H1 (cell line): Measurements from ENCODE around the gene LAS1L. TPM values are rescaled to one million over a fixed set of nuclear protein-coding genes. Genes with fewer than 3 reads are reported as not detected.

Experiments
- CTCF ChIA-PET: fragments of 300-600 bp; sonication (Branson Sonifier 250); formaldehyde crosslinking; loops from one replicate; lab custom pipeline; 2021; ENCODE audit not compliant: partially characterized antibody; lab: Charles Lee
- POLR2A ChIA-PET: fragments of 300-600 bp; sonication (Branson Sonifier 250); formaldehyde crosslinking; loops from one replicate; lab custom pipeline; 2021; ENCODE audit warnings: inconsistent platforms; ENCODE audit not compliant: partially characterized antibody; lab: Charles Lee
- DNase-seq, 2 experiments: peaks; one replicate each; pipeline versions ENCODE4 v3.0.0 to v3.0.0-alpha.2; 2010 to 2022; ENCODE audit warnings: low spot score in 2 of 2, low read depth in 1 of 2, mixed read lengths in 1 of 2
- FAIRE-seq: peaks from 2 replicates; lab custom pipeline; 2011; peaks lifted over from hg19 to GRCh38; lab: Jason Lieb, UNC
- H2AFZ ChIP-seq: 2 replicates; pipeline ENCODE4 v1.8.1; 2012; ENCODE audit warnings: low read length, inconsistent platforms
- H2AK5ac ChIP-seq: 2 replicates; pipeline ENCODE4 v1.6.1; 2013; ENCODE audit warnings: low read depth, low read length
- H2BK120ac ChIP-seq: replicated peaks from 2 replicates; pipeline ENCODE3; 2013; ENCODE audit warnings: low read depth, low read length, inconsistent platforms
- H2BK12ac ChIP-seq: 2 replicates; pipeline ENCODE4 v1.6.1; 2013; ENCODE audit warnings: low read depth, low read length
- H2BK15ac ChIP-seq: 2 replicates; pipeline ENCODE4 v1.6.1; 2013; ENCODE audit warnings: low read length
- H2BK20ac ChIP-seq: 2 replicates; pipeline ENCODE4 v1.6.1; 2013; ENCODE audit warnings: low read length
- H2BK5ac ChIP-seq: 2 replicates; pipeline ENCODE4 v1.6.1; 2013; ENCODE audit warnings: low read depth, low read length
- H3K14ac ChIP-seq: 2 replicates; pipeline ENCODE4 v1.6.1; 2013; ENCODE audit warnings: inconsistent platforms; ENCODE audit not compliant: insufficient read length
- H3K18ac ChIP-seq: 2 replicates; pipeline ENCODE4 v1.6.1; 2013; ENCODE audit warnings: low read length; ENCODE audit errors: extremely low read depth
- H3K23ac ChIP-seq: 2 replicates; pipeline ENCODE4 v1.6.1; 2013; ENCODE audit warnings: inconsistent platforms; ENCODE audit not compliant: insufficient read length
- H3K23me2 ChIP-seq: 2 replicates; pipeline ENCODE4 v1.6.1; 2013; ENCODE audit warnings: low read depth, low read length
- H3K27ac ChIP-seq: 2 replicates; pipeline ENCODE4 v1.6.1; 2011; ENCODE audit warnings: low read depth, low read length, inconsistent platforms
- H3K27me3 ChIP-seq, 4 experiments: replicated peaks in 1 of 4; 1 replicate in 1 of 4; 2 replicates in 3 of 4; pipeline versions ENCODE4 v1.6.1 to v1.8.1; 2011 to 2013; ENCODE audit warnings: low read length in 3 of 4, mild to moderate bottlenecking in 3 of 4, inconsistent platforms in 2 of 4, mixed read lengths in 2 of 4, moderate library complexity in 1 of 4; ENCODE audit not compliant: control insufficient read depth in 3 of 4, insufficient read depth in 3 of 4; ENCODE audit errors: extremely low read depth in 1 of 4
- H3K36me3 ChIP-seq, 4 experiments: 2 replicates each; pipeline versions ENCODE4 v1.6.1 to v1.8.1; 2011 to 2013; ENCODE audit warnings: mild to moderate bottlenecking in 4 of 4, low read length in 3 of 4, moderate library complexity in 2 of 4, control low read depth in 1 of 4, inconsistent platforms in 1 of 4; ENCODE audit not compliant: insufficient read depth in 4 of 4, control insufficient read depth in 2 of 4
- H3K4ac ChIP-seq: replicated peaks from 2 replicates; pipeline ENCODE3; 2013; ENCODE audit warnings: low read length, low read depth, mixed read lengths, inconsistent platforms; ENCODE audit not compliant: insufficient read length
- H3K4me1 ChIP-seq, 4 experiments: replicated peaks in 1 of 4; 1 replicate in 1 of 4; 2 replicates in 3 of 4; pipeline versions ENCODE4 v1.6.1 to v1.8.1; 2011 to 2013; ENCODE audit warnings: low read length in 3 of 4, inconsistent platforms in 2 of 4, mixed read lengths in 1 of 4; ENCODE audit not compliant: insufficient read depth in 4 of 4, control insufficient read depth in 3 of 4
- H3K4me2 ChIP-seq, 2 experiments: 2 replicates each; pipeline versions ENCODE4 v1.6.1 to v1.8.1; 2011 to 2013; ENCODE audit warnings: low read depth in 2 of 2, low read length in 2 of 2, control low read depth in 1 of 2, inconsistent platforms in 1 of 2, mild to moderate bottlenecking in 1 of 2; ENCODE audit not compliant: insufficient read depth in 1 of 2
- H3K4me3 ChIP-seq, 4 experiments: fragments of 200-600, 300-600 bp in 1 of 4; sonication (generic), shearing (Covaris generic), sonication (Bioruptor Twin) in 1 of 4; 2 replicates each; pipeline versions ENCODE4 v1.5.1 to v1.8.1; 2011 to 2016; ENCODE audit warnings: low read length in 4 of 4, low read depth in 3 of 4, control low read depth in 2 of 4, inconsistent platforms in 2 of 4, mild to moderate bottlenecking in 2 of 4, mixed read lengths in 1 of 4, moderate library complexity in 1 of 4; ENCODE audit not compliant: insufficient read depth in 2 of 4; ENCODE audit errors: extremely low read depth in 1 of 4
- H3K56ac ChIP-seq: replicated peaks from 2 replicates; pipeline ENCODE3; 2013; ENCODE audit warnings: low read depth, mild to moderate bottlenecking, mixed read lengths, low read length, inconsistent platforms; ENCODE audit not compliant: insufficient read length
- H3K79me1 ChIP-seq: 2 replicates; pipeline ENCODE4 v1.6.1; 2013; ENCODE audit warnings: low read depth, low read length, control low read depth
- H3K79me2 ChIP-seq, 2 experiments: 2 replicates each; pipeline versions ENCODE4 v1.6.1 to v1.8.1; 2012 to 2013; ENCODE audit warnings: low read length in 2 of 2, mild to moderate bottlenecking in 2 of 2, inconsistent platforms in 1 of 2; ENCODE audit not compliant: insufficient read depth in 2 of 2, control insufficient read depth in 1 of 2
- H3K9ac ChIP-seq, 4 experiments: replicated peaks in 1 of 4; 1 replicate in 1 of 4; 2 replicates in 3 of 4; pipeline versions ENCODE4 v1.6.1 to v1.8.1; 2011 to 2013; ENCODE audit warnings: low read depth in 3 of 4, low read length in 3 of 4, control low read depth in 2 of 4, mild to moderate bottlenecking in 2 of 4, moderate library complexity in 2 of 4, inconsistent platforms in 1 of 4; ENCODE audit errors: extremely low read depth in 1 of 4
- H3K9me3 ChIP-seq, 2 experiments: 2 replicates each; pipeline versions ENCODE4 v1.6.1 to v1.8.1; 2012 to 2013; ENCODE audit warnings: mild to moderate bottlenecking in 2 of 2, moderate library complexity in 2 of 2, control low read depth in 1 of 2, inconsistent platforms in 1 of 2, low read depth in 1 of 2, low read length in 1 of 2, mixed read lengths in 1 of 2; ENCODE audit not compliant: insufficient read depth in 2 of 2
- H4K20me1 ChIP-seq, 2 experiments: replicated peaks in 1 of 2; 2 replicates each; pipeline versions ENCODE3 to v1.8.1; 2011 to 2013; ENCODE audit warnings: inconsistent platforms in 2 of 2, low read length in 2 of 2, mild to moderate bottlenecking in 1 of 2; ENCODE audit not compliant: insufficient read depth in 2 of 2, control insufficient read depth in 1 of 2
- H4K5ac ChIP-seq: 2 replicates; pipeline ENCODE4 v1.6.1; 2013; ENCODE audit warnings: low read length, low read depth, mixed read lengths, inconsistent platforms; ENCODE audit not compliant: insufficient read length
- H4K8ac ChIP-seq: 2 replicates; pipeline ENCODE4 v1.8.0; 2013; ENCODE audit warnings: mild to moderate bottlenecking, moderate library complexity, low read length, inconsistent platforms; ENCODE audit not compliant: insufficient read depth; ENCODE audit errors: extremely low read depth
- H4K91ac ChIP-seq: replicated peaks from 2 replicates; pipeline ENCODE3; 2013; ENCODE audit warnings: low read length, mixed read lengths, inconsistent platforms; ENCODE audit not compliant: insufficient read length
- CBX5 ChIP-seq: fragments of 300-800, 300-1000 bp; sonication (generic); IDR thresholded peaks from 2 replicates; pipeline ENCODE4 v1.7.1; 2016; ENCODE audit warnings: antibody characterized with exemption, low read length, low read depth
- CTBP2 ChIP-seq: IDR thresholded peaks from 2 replicates; pipeline ENCODE4 v1.7.0; 2011; ENCODE audit warnings: borderline replicate concordance, mild to moderate bottlenecking, moderate library complexity, mixed read lengths, low read length; ENCODE audit not compliant: insufficient read depth, insufficient read length
- GTF2F1 ChIP-seq: IDR thresholded peaks from 2 replicates; pipeline ENCODE4 v1.6.1; 2012; ENCODE audit warnings: low read depth, low read length, improper control_type of control experiment, borderline replicate concordance
- KDM1A ChIP-seq: fragments of 200-600, 300-600 bp; sonication (generic); IDR thresholded peaks from 2 replicates; pipeline ENCODE4 v1.7.1; 2016; ENCODE audit warnings: mild to moderate bottlenecking, low read length, borderline replicate concordance
- RBBP5 ChIP-seq: IDR thresholded peaks from 2 replicates; pipeline ENCODE4 v1.7.1; 2012; ENCODE audit warnings: low read depth, mild to moderate bottlenecking, inconsistent platforms, low read length, moderate library complexity, borderline replicate concordance
- SIRT6 ChIP-seq: IDR thresholded peaks from one replicate; pipeline ENCODE4 v1.7.1; 2012; ENCODE audit warnings: low read length, inconsistent platforms
- SIX5 ChIP-seq: IDR thresholded peaks from 2 replicates; pipeline ENCODE4 v1.6.1; 2011; ENCODE audit warnings: mild to moderate bottlenecking, low read depth, low read length
- WGBS, 2 experiments: shearing (Covaris generic) in 1 of 2; methylation state at CpG; one replicate each; pipeline versions ENCODE4 v1.1.6 to v1.1.7; 2013 to 2015; ENCODE audit warnings: low lambda C conversion rate in 2 of 2, mixed read lengths in 2 of 2, inconsistent platforms in 1 of 2, low coverage in 1 of 2, missing lambda C conversion rate in 1 of 2; ENCODE audit not compliant: insufficient replicate concordance in 2 of 2, insufficient coverage in 1 of 2, insufficient read length in 1 of 2; ENCODE audit errors: extremely low coverage in 1 of 2, missing lambda C conversion rate in 1 of 2; 5-methylcytosine and 5-hydroxymethylcytosine counted together
- polyA plus RNA-seq, 7 experiments: library from polyadenylated mRNA; depleted of rRNA in 3 of 7; stranded (reverse) in 5 of 7; unstranded in 2 of 7; fragments of >200 nt in 5 of 7; fragments of 200-250 nt in 2 of 7; gene quantifications; 1 replicate in 5 of 7; 2 replicates in 1 of 7; 4 replicates in 1 of 7; pipeline versions ENCODE4 v1.2.1 to v1.2.3, GENCODE V29; 2011 to 2013; ENCODE audit warnings: missing spikeins in 2 of 7, mixed read lengths in 2 of 7
- total RNA-seq: library from RNA; stranded (reverse); fragmentation: NEBNext Ultra II Directional; extraction: Animal tissue kit (Norgen Biotek cat#: 25700); gene quantifications from 2 replicates; pipeline ENCODE4 v1.2.1, GENCODE V29; 2021
- TF ChIP-seq, protein P1 (sequence below), 3 experiments: IDR thresholded peaks; 1 replicate in 2 of 3; 2 replicates in 1 of 3; pipeline versions ENCODE4 v1.5.1 to v1.6.1; 2011; ENCODE audit warnings: low read length in 3 of 3, mild to moderate bottlenecking in 3 of 3, inconsistent platforms in 2 of 3, low read depth in 1 of 3, moderate library complexity in 1 of 3; ENCODE audit not compliant: insufficient read depth in 1 of 3; ENCODE audit errors: control extremely low read depth in 1 of 3

LAS1L gene
- total and polyA plus RNA-seq, 2 of the 8 experiments (the other 6 are each of a cell fraction or from before 2014, with no cell fraction given) = 39.5 to 65.0 TPM

DNA sequence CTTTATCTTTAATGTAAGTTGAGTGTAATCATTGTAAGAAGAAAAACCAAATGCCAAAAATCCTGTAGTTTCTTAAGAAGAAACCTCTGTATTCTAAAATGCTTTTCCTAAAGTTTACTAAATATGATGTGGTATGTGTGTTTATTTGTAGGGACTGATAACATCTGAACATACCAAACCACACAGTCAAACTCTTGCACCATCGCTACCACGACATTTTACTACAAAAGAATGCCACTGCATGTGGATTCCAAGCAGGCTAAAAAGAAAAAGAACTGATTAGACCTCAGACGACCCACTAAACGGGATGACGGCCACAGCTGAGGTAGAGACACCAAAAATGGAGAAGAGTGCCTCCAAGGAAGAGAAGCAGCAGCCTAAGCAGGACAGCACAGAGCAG lies 46.1 kb downstream of the LAS1L start:
- Histone ChIP-seq H2AFZ (no peak overlapping the region), H4K20me1 (no peaks in the 10 kb centered on the region), H3K27me3 (no peaks in the 10 kb centered on the region), H3K4ac (no peak overlapping the region), H3K18ac (no peak overlapping the region), H2BK5ac (no peak overlapping the region), H4K8ac (no peak overlapping the region), H3K79me2 (no peaks in the 10 kb centered on the region), H3K9ac (no peak overlapping the region), H3K56ac (no peak overlapping the region), H3K23ac (no peak overlapping the region), H2BK12ac (0 out of 2 replicates have a peak overlapping the region, but pooled peaks have one; percentile 23), H3K4me3 (no peak overlapping the region), H4K91ac (no peak overlapping the region), H3K4me1 (no peaks in the 10 kb centered on the region), H3K36me3 (no peaks in the 10 kb centered on the region), H2BK120ac (no peak overlapping the region), H3K9me3 (no peaks in the 10 kb centered on the region), H2BK20ac (no peak overlapping the region), H4K5ac (no peak overlapping the region), H3K14ac (no peak overlapping the region), H2AK5ac (no peak overlapping the region), H3K4me2 (no peak overlapping the region), H2BK15ac (no peak overlapping the region), H3K27ac (no peak overlapping the region), H3K79me1 (no peaks in the 10 kb centered on the region), H3K23me2 (no peaks in the 10 kb centered on the region)
- ChIA-PET POLR2A (interaction anchor here (1.2 kb wide), 2 partner anchors 16 to 46 kb away, joined by 3 to 4 read pairs; no protein-coding TSS in a partner anchor), CTCF (no interaction called here)
- TF ChIP-seq CBX5 (no peak), CTBP2 (no peak), SIRT6 (no peak), GTF2F1 (no peak), KDM1A (no peak), RBBP5 (no peak), SIX5 (no peak)
- TF ChIP-seq, protein P1, sequence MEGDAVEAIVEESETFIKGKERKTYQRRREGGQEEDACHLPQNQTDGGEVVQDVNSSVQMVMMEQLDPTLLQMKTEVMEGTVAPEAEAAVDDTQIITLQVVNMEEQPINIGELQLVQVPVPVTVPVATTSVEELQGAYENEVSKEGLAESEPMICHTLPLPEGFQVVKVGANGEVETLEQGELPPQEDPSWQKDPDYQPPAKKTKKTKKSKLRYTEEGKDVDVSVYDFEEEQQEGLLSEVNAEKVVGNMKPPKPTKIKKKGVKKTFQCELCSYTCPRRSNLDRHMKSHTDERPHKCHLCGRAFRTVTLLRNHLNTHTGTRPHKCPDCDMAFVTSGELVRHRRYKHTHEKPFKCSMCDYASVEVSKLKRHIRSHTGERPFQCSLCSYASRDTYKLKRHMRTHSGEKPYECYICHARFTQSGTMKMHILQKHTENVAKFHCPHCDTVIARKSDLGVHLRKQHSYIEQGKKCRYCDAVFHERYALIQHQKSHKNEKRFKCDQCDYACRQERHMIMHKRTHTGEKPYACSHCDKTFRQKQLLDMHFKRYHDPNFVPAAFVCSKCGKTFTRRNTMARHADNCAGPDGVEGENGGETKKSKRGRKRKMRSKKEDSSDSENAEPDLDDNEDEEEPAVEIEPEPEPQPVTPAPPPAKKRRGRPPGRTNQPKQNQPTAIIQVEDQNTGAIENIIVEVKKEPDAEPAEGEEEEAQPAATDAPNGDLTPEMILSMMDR (IDR thresholded peaks at IDR 0.05; ENCODE audit: control extremely low read depth in 1 of 3, insufficient read depth in 1 of 3, low read depth in 1 of 3, low read length in 3 of 3) = no peak
- WGBS, 2 experiments = 87% methylated on average over 5 of the region's 5 CpGs; no CpG with 5 or more reads in 1 of the 2 experiments
- no peak for DNase-seq
- no peak for FAIRE-seq
